HEK293T (cell line): ENCODE results near the gene TMA7B.

ENCODE experiments used
- BHLHE40 ChIP-seq: fragments of 450-650 bp; IDR thresholded peaks from 2 replicates; pipeline ENCODE4 v1.6.1; 2016; ENCODE audit warnings: mild to moderate bottlenecking, moderate library complexity, borderline replicate concordance
- CTBP1 ChIP-seq: fragments of 450-650 bp; IDR thresholded peaks from 2 replicates; pipeline ENCODE4 v1.6.1; 2016; ENCODE audit warnings: borderline replicate concordance
- ELF4 ChIP-seq: fragments of 450-650 bp; IDR thresholded peaks from 2 replicates; pipeline ENCODE4 v1.6.1; 2017; ENCODE audit warnings: antibody characterized with exemption
- FOXA1 ChIP-seq: fragments of 450-650 bp; IDR thresholded peaks from 2 replicates; pipeline ENCODE4 v1.6.1; 2016; ENCODE audit warnings: mild to moderate bottlenecking
- FOXK2 ChIP-seq: fragments of 450-650 bp; IDR thresholded peaks from 2 replicates; pipeline ENCODE4 v1.6.1; 2016; ENCODE audit warnings: mild to moderate bottlenecking
- FOXM1 ChIP-seq: fragments of 450-650 bp; IDR thresholded peaks from 2 replicates; pipeline ENCODE4 v1.6.1; 2017; ENCODE audit warnings: mild to moderate bottlenecking, borderline replicate concordance
- L3MBTL2 ChIP-seq: fragments of 450-650 bp; conservative IDR thresholded peaks from 2 replicates; pipeline ENCODE4 v1.6.1; 2016; ENCODE audit warnings: mild to moderate bottlenecking
- LEF1 ChIP-seq: fragments of 450-650 bp; IDR thresholded peaks from 2 replicates; pipeline ENCODE4 v1.6.1; 2017; ENCODE audit warnings: mild to moderate bottlenecking, borderline replicate concordance
- NFRKB ChIP-seq: fragments of 450-650 bp; IDR thresholded peaks from 2 replicates; pipeline ENCODE4 v1.6.1; 2016; ENCODE audit warnings: mild to moderate bottlenecking, moderate library complexity
- PKNOX1 ChIP-seq: fragments of 450-650 bp; IDR thresholded peaks from 2 replicates; pipeline ENCODE4 v1.6.1; 2016
- SP1 ChIP-seq: fragments of 450-650 bp; IDR thresholded peaks from 2 replicates; pipeline ENCODE4 v1.6.1; 2017
- SUZ12 ChIP-seq: fragments of 450-650 bp; IDR thresholded peaks from 2 replicates; pipeline ENCODE4 v1.6.1; 2016; ENCODE audit warnings: mild to moderate bottlenecking
- TARDBP ChIP-seq: fragments of 450-650 bp; IDR thresholded peaks from 2 replicates; pipeline ENCODE4 v1.6.1; 2016
- ZNF384 ChIP-seq: fragments of 450-650 bp; IDR thresholded peaks from 2 replicates; pipeline ENCODE4 v1.6.1; 2016

- no peak for TF ChIP-seq SUZ12
- no peak for TF ChIP-seq FOXM1
- TF ChIP-seq CTBP1, result no peak
- no peak for TF ChIP-seq ZNF384
- TF ChIP-seq FOXA1, result no peak
- no peak for TF ChIP-seq TARDBP
- TF ChIP-seq ELF4, result no peak
- no peak for TF ChIP-seq BHLHE40
- no peak for TF ChIP-seq FOXK2
- TF ChIP-seq PKNOX1, result no peak
- TF ChIP-seq NFRKB, result no peak
- TF ChIP-seq SP1, result no peak
- no peak for TF ChIP-seq L3MBTL2
- TF ChIP-seq LEF1, result no peak
Measured at GRCh38 chr22:39988386-39989114, 28.4 kb downstream of the TMA7B start.
